Stimulated activated CD4-positive, alpha-beta T cell treated with anti-CD3 and anti-CD28 coated beads, TNF-alpha, amount 100 ng/mL, for 4 hours (primary cell): Measurements from ENCODE around the gene VAMP7.
"Not testable (repeated sequence)": the region's sequence is repeated elsewhere in the genome, so short reads cannot be mapped to it uniquely, and the experiment has no call there.

Experiments
- DNase-seq, 3 experiments: peaks; one replicate each; pipeline ENCODE4 v3.0.0-alpha.2; 2020; ENCODE audit warnings: low read depth in 3 of 3

Gene VAMP7

GRCh38 chrX:155881158-155881993 lies at the start of gene VAMP7:
Gene VAMP7, plus strand, starts transcription at chrX:155881345. Its CDS starts 8,122 bp downstream, at chrX:155889467.
- peak; percentile 45 to 65 (median 62) for DNase-seq

DNA sequence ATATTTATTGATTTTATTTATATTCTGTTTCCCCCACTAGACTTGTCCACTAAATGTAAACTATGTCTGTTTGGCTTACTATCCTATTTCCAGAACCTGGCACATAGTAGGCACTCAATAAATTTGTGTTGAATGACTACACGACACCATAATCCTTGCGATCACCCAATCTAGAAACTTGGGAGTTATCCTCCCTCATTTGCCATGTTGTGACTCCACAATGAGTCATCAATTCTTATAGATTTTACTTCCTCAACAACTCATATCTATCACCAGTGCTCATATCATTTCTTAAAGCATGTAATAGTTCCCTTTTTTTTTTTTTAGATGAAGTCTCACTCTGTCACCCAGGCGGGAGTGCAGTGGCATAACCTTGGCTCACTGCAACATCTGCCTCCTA lies 39.9 kb upstream of the VAMP7 start:
- no peak for DNase-seq

- not testable (repeated sequence) for DNase-seq
These were observed 29.4 kb upstream of the VAMP7 start for GRCh38 chrX:155851786-155852185.

DNA sequence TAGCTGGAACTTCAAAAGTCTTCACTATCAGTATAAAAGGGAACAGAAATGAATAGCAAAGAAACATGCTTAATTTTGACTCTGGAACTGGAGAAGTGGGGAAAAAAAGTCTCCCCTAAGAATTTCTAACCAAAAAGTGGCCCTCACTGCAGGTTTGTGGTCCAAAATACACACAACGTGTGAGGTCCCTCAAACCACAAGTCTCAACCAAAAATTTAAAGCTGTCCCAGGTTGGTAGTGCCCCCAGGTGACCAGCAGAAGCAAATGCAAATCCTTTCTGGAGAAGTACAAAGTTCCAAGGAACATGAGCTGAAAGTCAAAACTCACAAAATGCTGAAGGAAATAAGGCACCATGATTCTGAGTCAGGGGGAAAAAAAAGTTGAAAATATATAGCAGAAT lies 23.6 kb upstream of the VAMP7 start:
- no peak for DNase-seq

GRCh38 chrX:155864655-155865054 lies 16.5 kb upstream of the VAMP7 start:
- DNase-seq: no peak

DNA sequence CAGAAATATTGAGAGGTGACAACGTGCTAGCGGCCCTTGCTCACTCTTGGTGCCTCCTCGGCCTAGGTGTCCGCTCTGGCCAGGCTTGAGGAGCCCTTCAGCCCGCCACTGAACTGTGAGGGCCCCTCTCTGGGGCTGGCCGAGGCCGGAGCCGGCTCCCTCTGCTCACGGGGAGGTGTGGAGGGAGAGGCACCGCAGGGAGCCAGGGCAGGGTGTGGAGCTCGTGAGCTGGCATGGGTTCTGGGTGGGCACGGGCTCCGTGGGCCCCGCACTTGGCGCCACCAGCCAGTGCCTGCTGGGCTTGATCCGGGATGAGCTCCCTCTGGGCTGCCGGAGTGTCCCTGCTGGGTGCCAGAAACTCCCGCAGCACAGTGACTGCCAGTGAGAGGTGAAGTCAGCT lies 16.0 kb upstream of the VAMP7 start:
- no peak for DNase-seq

GRCh38 chrX:155867821-155868220 lies 13.3 kb upstream of the VAMP7 start:
- DNase-seq: no peak

DNA sequence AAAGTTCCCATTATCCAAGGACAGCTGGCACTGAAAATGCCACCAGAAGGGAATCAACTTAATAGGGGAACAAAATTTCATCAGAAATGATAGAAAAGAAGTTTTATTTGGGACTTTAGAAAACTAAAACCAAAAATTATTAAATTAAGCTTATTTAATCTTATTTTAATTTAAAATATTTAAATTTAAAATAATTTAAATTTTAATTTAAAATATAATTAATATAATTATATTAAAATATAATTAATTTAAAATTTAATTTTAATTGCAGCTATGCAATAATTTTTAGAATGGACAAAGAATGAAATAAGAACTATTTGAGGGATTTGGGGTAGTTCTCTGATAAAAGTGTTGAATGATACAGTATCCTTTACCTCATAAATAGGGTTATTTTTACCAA lies 10.2 kb upstream of the VAMP7 start:
- DNase-seq: no peak

DNA sequence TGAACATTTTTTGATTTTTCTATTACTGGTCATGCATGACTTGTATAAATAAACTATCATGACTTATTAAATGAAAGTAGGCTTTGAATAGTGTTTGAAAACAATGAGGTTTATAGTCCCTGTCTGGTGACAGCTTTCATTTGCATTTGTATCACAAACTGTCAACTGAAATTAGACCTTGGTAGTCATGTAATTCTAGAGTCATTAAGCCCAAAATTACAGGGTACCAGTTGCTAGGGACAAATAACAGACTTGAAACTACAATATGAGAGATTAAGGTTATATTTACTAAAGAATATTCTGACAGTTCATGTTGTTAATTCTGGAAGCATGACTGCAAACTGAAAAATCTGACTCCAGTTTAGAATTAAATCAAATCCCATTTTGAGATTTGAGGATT lies 9.2 kb upstream of the VAMP7 start:
- DNase-seq: no peak

DNA sequence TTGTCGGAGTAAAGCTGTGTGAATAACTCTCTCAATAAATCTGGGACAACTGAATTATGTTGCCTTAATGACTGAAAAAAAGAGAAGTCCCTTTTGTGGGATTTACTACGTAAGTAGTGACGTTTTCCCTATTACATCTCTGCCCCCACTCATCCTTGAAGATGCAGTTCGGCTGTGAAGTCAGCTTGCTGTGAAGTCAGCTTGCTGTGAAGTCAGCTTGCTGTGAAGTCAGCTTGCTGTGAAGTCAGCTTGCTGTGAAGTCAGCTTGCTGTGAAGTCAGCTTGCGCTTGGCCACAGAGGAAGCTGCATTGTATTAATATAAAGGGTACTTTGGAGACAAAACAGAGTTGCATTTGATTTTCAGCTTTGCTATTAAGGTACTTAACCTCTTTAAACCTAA lies 8.0 kb upstream of the VAMP7 start:
- no peak for DNase-seq

- DNase-seq: no peak
These were observed 6.4 kb upstream of the VAMP7 start for GRCh38 chrX:155874571-155875244.

DNA sequence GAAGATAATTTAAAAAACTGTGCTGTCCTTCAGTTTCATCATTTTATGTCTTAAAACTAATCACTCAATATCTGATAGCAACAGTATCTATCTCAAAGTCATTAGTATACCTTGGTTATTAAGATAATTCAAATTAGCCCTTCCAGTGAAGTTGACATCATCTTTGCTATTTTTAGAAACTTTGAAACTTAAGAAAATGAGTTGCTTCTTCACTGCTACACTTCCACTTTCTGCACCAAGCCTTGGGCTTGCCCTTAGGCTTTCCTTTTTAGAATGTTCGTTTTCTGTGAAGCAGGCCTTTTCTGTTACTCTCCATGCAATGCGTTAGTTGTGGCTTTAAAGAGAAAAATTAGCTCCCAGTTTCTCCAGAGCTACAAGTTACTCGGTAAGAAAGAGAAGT lies 4.4 kb upstream of the VAMP7 start:
- DNase-seq: no peak

- DNase-seq: no peak
These were observed 3.9 kb upstream of the VAMP7 start for GRCh38 chrX:155877288-155877687.

DNA sequence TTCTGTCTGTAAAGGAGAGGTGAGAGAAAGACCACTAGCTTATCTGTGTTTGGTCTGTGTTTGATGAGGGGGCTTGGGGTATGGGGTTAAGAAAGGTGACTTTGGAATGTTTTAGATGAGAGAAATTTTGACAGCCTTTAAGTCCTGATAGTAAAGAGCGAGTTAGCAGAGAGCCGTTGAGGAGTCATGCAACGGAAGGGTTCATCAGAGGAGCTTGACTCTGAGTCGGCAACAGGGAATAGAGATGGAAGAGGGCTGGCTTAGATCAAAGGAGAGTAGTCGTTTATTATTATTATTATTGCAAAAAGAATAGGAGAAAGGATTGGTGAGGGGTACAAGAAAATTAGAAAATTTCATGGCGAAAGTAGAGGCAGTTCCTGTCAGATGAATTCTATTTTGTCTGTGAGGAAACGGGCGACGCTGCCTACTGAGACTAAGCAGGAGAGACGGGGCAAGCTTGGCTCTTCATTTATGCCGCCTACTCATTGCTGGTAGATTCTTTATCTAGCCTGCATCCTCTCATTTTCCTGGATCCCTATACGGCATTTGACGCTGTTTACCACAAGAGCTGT lies 473 bp upstream of the VAMP7 start:
- DNase-seq: no peak

DNA sequence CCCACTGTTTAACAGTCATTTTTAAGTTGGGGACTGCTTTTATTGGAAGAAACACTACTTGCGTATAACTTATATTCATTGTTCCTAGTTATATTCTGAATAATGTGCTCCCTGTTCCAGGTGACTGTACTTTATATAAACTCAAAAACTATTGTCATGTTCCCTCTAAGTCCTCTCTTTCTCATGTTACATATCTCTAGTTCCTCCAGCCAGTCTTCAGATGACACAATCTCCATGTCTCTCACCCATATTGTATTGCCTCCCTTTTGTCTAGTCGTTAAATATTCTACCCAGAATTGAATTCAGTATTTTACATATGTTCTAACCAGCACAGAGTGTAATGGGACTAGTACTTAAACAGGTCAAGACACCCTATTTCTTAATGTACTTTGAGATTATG lies 5.3 kb downstream of the VAMP7 start:
- no peak for DNase-seq

- no peak for DNase-seq
These were observed 7.0 kb downstream of the VAMP7 start for GRCh38 chrX:155888139-155888538.

DNA sequence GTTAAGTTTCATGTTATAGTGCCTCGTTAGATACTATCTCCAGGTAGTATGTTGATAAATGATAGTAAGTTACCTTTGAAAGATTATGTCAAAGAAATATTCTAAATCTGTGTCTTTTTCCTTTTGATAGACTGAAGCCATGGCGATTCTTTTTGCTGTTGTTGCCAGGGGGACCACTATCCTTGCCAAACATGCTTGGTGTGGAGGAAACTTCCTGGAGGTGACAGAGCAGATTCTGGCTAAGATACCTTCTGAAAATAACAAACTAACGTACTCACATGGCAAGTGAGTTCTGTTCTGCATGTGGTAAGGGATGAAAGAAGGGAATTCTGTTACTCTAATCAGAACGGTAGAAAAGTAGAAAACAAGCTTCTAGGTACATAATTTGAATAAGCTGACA lies 8.2 kb downstream of the VAMP7 start:
- DNase-seq: no peak

DNA sequence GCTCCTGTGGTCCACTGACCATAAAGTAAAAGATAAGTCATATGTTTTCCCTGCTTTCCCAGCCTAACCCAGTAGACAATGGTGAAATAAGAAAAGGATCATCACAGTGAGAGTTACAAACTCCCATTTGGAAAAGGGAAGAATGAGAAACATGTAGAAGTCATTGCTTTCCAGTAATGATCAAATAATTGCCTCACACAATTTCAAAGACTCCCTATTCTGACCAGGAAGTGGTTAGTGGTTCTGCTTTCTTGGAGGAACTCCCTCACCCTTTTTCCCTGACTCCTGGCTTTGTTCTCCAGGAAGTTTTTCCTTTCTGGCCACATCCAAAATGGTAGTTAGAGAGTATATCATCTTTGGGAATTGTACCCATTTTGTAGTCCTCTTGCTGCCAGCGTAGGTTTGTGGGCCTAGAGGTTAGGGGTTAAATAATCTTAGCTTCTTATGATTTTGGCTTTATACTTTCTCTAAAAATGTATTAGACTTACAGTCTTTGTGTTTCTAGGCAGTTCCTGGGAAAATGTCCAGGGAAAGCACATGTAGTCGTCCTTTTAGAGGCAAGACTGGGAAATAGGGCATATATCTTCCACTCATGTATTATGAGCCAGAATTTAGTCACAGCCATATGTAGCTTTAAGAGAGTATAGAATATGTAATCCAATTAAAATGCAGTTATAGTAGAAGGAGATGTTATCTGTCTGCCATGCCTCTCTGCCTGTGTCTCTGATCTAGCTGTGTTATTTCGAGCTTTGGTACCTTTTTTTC lies 10.5 kb downstream of the VAMP7 start:
- DNase-seq: no peak

DNA sequence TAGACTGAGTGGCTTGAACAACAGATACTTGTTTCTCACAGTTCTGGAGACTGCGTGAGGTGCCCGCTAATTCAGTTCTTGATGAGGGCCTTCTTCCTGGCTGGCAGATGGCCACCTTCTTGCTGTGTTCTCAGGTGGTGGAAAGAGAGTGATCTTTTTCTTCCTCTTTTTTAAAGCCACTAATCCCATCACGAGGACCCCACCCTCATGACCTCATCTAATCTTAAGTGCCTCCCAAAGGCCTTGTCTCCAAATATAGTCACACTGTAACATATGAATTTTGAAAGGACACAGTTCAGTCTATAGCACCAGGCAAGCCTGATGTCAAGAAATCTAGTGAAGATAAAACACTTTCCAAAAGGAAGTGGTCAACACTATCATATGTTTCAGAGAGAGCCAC lies 12.4 kb downstream of the VAMP7 start:
- no peak for DNase-seq

GRCh38 chrX:155896512-155896911 lies 15.4 kb downstream of the VAMP7 start:
- no peak for DNase-seq

DNA sequence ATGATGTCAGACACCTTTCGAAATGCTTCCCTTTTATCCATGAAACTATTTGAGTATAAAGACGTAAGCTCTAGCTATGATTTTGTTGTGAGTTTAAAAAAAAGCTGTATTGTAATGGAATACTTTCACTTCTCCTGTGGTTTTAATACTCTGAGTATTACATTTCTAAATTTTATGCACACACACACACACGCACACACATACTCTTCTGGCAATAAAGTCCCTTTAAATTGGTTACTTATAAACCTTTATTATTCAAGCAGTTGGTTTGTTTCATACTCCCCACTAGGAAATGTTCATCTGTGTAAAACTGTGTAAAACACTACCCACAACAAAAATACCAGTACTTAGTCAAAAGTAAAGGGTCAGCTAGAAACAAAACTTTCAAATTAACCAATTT lies 18.2 kb downstream of the VAMP7 start:
- no peak for DNase-seq

GRCh38 chrX:155900765-155901164 lies 19.6 kb downstream of the VAMP7 start:
- DNase-seq: no peak
